IPS DF 4.7 (cell line): Measurements from ENCODE around the gene MYOF.
"Not testable (repeated sequence)": the region's sequence is repeated elsewhere in the genome, so short reads cannot be mapped to it uniquely, and the experiment has no call there.

Experiments
- DNase-seq: peaks from one replicate; pipeline ENCODE4 v3.0.0-alpha.2; 2013; ENCODE audit warnings: low spot score; ENCODE audit errors: extremely low read depth

The MYOF gene

DNA sequence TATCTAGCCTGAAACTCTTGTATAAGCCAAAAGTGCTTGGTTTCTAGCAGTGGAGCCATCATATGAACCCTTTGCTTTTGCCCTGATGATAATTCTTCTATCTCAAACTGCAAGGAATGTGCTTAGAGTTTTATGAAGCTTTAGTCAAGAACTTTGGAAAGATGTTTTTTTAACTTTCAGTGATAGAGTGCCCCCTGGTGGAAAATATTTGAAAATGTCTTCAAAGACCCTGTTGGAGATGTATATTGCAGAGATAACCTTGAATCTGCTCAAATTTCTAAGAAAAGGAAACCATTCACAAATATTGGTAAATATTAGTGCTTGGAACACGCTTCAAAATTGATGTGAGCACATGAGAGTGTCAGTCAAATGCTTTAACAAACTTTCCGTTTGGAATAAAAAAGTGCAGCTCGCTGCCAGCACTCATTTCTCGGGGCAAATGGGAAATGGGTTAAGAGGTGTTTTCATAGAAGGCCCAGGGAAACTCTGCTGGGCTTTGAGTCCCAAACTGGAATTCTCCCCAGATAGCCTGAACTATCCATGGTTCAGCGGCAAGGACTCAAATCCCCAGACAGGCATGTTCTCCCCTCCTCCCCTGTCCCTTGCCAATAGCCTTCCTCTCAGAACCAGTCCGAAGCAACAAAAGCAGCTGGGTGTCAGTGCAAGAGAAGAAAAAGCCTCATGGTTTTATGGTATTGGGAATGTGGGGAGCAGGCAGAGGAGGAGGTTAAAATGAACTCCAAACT lies 129.3 kb downstream of the MYOF start:
- DNase-seq: no peak

DNA sequence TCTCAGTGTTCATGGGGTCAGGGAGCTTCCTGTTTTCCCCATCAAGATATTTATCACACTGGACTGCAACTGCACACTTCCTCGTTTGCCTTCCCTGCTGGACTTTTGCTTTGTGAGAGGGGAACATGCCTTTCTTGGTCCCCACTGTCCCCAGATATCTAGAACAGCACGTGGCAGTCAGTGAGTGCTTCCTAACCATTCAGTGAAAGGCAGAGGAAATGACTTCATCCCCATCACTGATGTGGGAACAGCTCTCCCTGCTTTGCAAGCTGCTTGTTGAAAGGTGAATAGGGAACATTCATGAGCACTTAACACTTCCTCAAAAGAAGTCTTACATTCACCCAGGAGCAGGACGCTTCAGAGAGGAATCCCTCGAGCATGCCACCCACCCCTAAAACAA lies 135.4 kb downstream of the MYOF start:
- DNase-seq: no peak

DNA sequence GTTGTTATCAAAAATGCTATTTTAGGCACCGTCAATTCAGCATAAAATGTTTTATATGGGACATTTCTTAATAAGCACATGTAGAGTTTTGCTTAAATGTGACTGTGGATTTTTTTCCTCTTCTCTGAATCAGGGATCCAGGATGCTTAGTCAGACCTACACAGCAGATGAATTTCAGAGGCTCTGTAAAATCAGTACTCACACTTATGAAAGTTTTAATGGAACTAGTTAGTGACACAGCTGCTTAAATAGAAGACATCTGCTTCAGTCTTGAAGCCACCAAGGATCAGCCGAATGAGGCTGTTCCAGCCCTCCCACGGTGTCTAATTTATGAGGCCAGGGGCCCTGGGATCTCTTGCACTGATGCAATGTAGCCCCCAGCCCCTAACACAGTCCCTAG lies 136.0 kb downstream of the MYOF start:
- DNase-seq: no peak

DNA sequence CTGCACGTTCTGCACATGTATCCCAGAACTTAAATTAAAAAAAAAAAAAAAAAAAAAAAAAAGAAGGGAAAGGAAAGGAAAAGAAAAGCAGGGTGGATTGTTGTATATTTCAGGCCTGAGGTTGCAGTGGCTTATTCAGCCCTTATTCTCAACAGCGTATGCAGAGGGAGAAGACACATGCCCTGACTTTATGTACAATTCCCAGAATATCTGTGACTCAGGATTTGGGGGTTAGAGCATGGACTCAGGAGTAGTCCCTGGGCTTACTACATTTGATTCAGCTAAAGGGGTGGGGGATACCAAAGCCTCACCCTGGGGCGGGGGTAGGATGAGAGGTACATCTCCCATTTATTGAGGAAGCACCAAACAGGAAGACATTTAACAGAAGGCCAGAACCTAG lies 137.4 kb downstream of the MYOF start:
- DNase-seq: no peak

DNA sequence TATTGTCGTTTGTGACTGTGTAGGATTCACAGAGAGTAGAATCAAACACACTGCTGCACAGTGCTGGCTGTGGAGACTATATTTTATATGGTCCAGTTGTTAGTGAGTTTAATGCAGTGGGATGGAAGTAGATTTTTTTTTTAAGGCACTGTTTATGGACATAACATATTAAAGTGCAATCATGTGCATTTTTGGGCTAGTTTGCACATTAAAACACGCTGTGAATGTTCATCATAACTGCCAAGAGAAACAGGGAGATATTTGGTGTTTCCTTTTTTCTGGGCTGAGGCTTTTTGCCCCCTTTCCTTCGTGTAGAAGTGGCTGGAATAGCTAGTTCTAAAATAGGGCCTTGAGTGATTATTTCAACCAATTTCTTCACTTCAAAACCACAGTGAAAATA lies 139.2 kb downstream of the MYOF start:
- no peak for DNase-seq

DNA sequence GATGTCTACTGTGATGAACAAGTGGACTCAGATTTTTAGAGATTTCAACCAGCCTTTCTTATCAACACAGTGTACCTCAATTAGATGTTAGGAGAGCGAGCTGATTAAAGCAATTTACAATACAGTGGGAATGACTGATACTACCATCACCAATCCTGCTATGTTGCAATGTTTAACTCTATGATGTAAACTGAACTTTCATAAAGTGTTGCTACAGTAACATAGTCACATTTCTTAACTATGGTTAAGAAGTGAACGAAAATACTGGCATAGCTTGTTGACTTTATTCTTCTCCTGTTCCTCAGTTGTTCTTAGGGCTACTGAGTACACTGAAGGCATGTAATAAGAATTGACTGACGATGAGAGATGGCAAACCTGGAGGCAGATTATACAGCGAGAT lies 139.8 kb downstream of the MYOF start:
- DNase-seq: no peak

DNA sequence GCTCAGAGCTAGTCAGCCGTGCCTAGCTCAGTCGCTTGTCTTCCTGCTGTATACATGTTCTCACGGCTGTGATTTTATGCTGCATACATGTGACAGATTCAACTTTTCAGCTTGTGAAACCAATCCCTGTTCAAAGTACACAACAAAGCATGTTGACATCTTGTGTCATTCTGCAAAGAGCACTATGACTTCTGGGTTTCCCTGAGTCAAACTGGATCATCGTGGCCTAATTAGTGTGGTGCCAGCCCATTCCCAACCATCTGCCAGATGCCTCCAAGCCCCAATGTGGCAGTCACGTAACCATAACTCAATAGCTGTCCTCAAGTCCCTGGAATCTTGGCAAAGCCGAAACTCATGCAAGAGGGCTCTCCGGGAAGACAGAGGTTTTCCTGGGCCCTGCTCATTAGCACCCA lies 144.8 kb downstream of the MYOF start:
- DNase-seq: no peak

DNA sequence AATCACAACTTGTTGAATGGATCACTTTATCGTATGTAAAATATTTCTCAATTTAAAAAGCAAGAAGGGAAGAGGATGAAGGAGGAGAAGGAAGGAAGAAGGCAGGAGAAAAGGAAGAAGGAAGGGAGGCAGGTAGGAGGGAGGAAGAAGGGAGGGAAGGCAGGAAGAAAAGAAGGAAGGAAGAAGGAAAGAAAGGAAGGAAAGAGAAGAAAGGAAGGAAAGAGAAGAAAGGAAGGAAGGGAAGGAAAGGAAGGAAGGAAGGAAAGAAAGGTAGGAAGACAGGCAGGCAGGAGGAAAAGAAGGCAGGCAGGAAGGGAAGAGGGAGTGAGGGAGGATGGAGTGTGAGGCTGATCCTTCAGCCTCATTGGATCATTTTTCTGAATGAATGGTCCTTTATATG lies 145.5 kb downstream of the MYOF start:
- no peak for DNase-seq

DNA sequence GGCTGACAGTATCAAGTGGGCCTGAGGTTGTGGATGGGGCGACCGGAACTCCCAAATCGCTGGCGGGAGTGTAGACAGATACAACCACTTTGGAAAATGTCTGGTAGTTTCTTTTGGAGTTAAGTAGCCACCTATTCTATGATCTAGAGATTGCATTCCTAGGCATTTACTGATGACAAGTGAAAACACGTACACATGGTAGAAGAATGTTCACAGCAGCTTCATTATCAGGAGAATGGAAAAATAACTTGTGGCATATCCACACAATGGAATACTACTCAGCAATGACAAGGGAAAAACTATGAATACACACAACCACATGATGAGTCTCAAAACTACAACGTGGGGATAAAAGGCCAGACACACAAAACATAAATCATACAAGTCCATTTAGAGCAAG lies 146.0 kb downstream of the MYOF start:
- no peak for DNase-seq

DNA sequence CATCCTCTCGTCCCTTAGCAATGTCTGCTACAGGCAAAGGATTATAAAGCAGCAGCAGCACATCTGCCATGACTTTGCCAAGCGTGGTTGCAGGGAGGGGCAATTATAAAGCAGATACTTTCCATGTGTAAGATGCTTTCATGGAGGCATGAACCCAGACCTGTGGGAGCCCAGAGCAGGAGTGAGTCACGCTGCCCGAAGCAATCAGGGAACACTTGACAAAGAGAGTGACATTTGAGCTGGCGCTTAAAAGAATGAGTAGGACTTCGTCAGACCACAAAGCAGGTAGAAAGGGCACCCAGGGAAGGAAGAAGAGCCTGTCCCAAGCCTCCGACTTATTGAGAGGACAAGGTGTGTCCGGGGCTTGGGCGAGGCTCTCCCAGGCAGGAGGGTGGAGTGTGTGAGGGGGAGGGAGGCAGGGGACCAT lies 147.2 kb downstream of the MYOF start:
- no peak for DNase-seq

DNA sequence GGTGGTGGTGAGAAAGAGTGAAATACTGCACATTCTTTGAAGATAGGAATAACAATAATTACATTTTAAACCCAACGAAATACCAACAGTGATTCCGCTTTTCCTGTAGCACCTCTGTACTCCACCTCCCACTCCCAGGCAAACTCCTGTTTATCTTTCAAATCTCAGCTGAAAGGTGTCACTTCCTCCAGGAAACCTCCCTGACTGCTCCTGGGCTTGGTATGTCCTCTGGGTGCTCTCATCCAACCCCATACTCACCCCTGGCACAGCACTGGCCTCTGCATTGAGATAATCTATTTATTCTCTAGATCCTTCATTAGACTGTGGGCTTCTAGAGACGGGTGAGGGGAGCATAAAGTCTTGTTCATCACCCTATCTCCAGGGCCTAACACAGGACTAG lies 148.0 kb downstream of the MYOF start:
- DNase-seq: no peak

DNA sequence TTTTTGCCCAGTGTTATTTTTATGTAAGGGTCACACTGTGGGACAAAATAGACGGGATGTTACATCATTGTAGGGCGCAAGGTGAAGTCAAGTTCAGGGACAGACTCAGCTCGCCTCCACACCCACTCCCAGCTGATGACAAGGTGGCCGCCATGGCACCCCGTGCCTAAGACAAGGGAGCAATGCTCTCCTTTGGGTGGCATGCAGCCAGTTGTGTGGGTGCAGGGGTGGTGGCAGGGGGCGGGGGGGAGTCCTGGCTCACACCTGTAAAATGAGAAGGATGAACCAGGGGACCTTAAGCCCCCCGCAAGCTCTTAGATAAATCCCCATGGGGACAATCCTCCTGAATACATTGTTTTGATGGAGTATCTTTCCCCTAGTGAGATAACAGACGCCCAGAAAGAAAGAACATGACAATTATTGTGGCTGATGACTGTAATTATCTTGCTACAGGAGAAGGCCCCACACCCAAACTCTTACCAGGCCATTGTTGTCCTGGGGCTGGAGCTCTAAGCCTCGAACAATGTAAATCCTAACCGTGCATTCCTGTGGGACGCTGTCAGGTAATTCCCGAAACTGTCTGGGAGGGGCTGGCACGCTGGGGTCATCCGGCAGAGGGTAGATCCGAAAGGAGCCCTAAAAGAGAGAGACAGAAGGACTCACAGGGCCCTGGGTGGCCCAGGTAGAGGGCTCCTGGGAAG lies 148.7 kb downstream of the MYOF start:
- DNase-seq: no peak

DNA sequence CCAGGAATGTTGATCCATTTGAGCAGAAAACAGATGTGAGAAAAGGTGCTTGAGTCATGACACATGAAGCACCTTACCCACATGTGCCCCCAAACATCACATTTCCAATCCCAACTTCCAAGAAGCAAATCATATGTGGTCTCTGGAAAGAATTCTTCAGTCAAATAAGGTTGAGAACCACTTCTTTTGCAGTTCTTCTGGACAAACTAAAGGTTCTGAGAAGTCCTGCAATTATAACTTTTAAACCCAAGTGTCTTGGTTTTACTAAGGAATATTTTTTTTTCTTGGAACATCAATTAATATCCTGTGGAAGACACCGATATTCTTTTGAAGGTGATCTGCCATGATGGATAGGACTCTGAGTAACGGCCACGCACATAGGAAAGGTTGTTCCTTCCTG lies 151.3 kb downstream of the MYOF start:
- DNase-seq: no peak

DNA sequence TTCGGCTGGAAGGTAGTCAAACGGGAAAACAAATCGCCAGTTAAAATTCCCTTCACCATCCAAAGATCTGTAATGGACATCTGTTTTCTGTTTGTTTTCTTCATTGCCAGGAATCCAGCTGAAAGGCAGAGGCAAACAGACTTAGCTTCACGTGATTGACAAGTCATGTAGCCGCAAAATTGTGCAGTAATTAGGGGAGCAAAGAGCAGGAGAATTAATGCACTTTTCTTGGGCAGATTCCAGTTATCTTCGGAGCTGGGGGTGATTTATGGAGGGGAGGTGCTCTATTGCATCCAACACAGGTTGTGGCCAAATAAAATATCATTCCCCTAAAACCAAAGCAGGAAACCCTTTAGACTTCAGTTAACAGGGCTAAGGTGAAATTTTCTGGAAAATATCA lies 162.2 kb downstream of the MYOF start:
- no peak for DNase-seq

DNA sequence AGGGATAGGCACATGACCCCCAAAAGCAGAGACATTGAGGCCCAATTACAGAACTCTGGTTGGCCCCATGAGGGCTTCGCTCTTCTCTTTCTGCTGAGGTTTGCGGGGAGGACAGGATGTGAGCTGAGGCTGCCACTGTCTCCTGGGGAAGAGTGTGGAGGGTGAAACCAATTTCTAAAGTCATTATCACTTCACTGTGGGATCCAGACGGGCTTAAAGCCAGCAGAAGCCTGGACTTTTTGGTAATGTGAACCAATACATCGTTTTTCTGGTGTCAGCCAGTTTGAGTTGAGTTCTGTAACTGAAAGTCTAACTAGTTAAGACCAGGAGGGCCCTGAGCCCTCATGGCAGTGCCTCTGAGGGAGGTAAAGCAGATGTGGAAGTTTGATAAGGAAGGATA lies 163.0 kb downstream of the MYOF start:
- DNase-seq: no peak

DNA sequence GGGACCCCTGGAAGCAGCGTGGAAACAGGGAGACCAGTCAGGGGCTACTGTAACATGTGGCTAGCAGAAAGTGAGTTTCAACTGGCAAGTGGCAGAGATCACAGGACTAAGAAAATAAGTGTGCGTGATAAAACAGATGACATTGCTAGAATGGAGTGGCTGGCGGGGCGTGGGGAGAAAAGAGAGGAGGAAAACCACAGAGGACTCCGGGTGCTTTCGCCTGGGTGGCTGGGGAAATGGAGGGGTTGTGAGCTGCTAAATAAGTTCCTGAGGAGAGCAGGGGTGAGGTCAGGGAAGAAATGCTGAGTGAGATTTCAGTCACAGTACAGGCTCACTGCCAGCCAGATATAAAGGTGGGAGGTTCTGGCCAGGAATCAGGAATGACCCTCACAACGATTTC lies 166.9 kb downstream of the MYOF start:
- no peak for DNase-seq

DNA sequence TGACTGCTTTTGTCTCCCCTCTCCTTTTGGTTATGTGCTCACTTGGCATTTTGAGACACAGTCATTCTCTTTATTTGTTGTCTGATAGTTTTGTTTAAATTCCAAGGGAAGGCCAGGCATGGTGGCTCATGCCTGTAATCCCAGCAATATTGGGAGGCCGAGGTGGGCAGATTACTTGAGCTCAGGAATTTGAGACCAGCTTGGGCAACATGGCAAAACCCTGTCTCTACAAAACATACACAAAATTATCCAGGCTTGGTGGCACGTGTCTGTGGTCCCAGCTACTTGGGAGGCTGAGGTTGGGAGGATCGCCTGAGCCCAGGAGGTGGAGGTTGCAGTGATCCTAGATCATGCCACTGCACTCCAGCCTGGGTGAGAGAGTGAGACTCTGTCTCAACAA lies 167.5 kb downstream of the MYOF start:
- DNase-seq: not testable (repeated sequence)

DNA sequence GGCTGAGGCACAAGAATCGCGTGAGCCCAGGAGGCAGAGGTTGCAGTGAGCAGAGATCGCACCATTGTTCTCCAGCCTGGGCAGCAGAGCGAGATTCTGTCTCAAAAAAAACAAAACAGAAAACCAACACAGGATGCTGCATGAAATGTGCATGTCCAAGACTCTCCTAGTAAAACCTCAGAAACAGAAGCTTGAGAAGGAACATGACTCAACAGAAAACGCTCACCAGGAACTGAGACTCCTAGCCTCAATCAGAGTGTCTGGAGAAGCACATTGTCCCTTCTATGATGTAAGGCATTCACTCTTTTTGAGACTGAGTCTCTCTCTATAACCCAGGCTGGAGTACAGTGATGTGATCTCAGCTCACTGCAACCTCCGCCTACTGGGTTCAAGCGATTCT lies 168.3 kb downstream of the MYOF start:
- DNase-seq: no peak

DNA sequence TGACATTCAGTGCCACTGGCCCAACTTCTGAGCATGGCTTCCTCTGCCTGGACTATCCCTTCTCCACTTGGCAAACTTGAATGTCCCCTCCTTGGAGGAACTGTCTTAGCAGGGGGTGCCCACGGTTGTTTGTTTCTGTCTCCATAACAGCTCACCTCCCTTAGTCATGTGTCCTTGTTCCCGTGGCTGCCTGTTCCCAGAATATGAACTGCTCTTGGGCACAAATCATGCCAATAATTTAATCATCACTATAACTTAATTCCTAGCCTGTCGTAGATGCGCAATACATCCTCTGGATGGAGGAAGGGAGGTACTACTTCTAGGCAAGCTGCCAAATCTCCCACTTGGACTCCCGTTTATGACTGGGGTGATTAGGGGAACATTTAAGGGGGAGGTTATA lies 173.1 kb downstream of the MYOF start:
- no peak for DNase-seq

DNA sequence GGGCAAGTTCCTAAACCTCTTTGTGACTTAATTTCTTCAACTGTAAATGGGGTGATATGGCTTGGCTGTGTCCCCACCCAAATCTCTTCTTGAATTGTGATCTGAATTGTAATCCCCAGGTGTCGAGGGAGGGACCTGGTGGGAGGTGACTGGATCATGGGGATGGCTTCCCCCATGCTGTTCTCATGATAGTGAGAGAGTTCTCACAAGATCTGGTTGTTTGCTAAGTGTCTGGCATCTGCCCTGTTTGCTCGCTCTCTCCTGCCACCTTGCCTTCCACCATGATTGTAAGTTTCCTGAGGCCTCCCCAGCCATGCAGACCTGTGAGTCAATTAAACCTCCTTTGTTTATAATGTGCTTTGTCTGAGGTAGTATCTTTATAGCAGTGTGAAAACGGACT lies 177.0 kb downstream of the MYOF start:
- DNase-seq: no peak

DNA sequence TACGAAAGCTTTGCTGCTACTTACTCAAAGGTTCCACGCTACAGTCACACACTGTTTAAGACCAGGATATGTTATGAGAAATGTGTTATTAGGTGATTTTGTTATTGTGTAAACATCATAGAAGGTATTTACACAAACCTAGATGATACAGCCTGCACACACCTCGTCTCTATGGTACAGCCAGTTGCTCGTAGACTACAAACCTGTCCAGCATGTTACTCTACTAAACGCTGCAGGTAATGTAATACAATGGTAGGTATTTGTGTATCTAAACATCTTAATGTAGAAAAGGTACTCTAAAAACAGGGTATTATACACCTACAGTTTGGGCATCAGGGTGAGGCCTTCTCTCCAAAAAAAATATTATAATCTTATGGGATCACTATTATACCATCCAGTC lies 181.2 kb downstream of the MYOF start:
- no peak for DNase-seq

DNA sequence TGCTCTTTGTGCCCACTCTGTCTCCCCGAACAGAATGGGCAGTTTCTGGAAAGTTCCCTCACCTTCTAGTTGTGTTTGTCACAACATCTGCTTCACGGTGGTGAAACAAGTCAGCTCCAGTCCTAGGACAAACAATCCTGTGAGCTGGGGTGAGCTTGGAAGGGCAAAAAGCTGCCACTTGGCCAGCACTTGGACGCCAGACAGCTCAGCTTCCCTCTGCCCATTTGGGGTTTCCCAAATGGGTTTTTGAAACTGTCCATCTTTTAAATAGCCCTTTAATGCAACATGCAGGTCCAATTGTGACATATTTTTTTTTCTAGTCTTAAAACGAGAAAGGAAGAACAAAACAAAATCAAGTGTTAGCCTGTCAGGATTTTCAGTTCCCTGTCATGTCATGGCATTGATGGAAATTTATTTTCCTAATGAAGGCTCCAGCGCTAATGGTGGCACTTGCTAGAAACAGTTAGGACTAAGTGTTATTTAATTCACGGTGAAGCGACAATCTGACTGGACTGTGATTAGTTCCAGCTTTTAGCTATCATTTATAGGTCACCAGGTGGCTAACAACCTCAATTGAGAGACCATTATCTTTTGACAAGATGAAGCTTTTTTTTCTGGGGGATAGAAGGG lies 181.7 kb downstream of the MYOF start:
- DNase-seq: no peak
